Measurements from ENCODE around the gene MRPL32. TPM values are rescaled to one million over a fixed set of nuclear protein-coding genes. Genes with fewer than 3 reads are reported as not detected.
"Not testable (repeated sequence)": the region's sequence is repeated elsewhere in the genome, so short reads cannot be mapped to it uniquely, and the experiment has no call there.

The MRPL32 gene
- 167 and 211 TPM in 2 replicates for total RNA-seq (2014; rRNA removed; shearing (Covaris generic))

DNA sequence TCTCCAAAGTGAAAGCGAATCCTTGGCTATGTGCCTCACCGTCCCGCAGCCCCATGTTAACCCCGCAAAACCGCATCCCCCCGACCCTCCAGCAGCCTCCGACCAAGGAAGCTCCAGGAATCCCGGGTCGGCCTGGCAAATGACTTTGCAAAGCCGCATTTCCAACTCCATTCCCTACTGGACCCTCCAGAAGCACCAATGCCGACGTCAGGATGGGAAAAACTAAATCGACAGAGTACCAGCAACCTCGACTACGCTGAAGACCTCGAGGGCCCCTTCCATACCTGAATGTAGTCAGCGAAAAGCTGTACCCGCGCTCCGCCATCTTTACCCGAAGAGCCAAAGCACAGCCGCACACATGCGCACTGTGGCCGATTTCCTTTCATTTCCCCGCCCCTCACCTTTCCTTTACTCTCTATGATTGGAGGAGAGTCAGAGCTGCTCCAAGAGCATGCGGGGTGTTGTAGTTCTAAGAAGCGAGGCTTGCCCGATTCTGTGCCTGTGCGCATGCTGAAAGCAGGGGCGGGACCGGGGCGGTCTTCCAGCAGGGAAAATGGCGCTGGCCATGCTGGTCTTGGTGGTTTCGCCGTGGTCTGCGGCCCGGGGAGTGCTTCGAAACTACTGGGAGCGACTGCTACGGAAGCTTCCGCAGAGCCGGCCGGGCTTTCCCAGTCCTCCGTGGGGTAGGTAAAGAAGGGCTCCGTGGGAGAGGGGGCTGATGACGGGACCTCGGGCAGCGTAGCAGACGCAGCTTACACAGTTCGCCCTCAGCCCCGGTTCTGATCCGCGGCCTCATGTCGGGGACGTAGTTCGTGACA is at the start of gene MRPL32, which contains the start of gene PSMA2:
Gene MRPL32 (plus strand): TSS at position 543 of the 818 bp plus-strand sequence. CDS start 11 bp downstream, at position 554.
Gene PSMA2 (minus strand): TSS at position 341 of the 818 bp plus-strand sequence. CDS start 16 bp downstream, at position 325.
- DNase-seq (ENCODE audit: low read depth), result peak; percentile 99

DNA sequence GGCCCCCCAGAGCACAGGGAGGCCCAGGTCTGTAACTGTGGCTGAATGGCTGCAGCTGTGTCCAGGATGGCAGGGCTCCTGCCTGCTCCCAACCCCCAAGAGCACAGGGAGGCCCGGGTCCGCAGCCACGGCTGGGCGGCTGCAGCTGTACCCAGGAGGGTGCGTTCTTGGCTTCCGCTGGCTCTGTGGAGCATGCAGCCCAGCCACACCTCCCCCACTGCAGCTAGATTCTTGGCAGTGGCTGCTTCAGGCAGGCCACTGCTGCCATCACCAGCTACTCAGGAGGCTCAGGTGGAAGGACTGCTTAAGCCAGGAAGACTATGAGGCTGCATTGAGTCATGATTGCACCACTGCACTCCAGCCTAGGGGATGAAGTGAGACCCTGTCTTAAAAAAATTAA is 48.2 kb upstream of the MRPL32 start:
- DNase-seq (ENCODE audit: low read depth), result peak; percentile 72

DNA sequence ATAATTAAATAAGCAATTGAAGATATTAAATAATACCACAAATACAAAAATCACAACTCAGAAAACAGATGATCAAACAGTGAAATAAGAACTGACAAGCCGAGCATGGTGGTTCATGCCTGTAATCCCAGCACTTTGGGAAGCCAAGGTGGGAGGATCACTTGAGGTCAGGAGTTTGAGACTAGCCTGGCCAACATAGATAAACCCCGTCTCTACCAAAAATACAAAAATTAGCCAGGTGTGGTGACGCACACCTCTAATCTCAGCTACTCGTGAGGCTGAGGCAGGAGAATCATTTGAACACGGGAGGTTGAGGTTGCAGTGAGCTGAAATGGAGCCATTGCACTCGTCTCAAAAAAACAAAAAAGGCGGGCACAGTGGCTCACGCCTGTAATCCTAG is 47.0 kb upstream of the MRPL32 start:
- not testable (repeated sequence) for DNase-seq (ENCODE audit: low read depth)

GRCh38 chr7:42886129-42886528 is 46.0 kb upstream of the MRPL32 start:
- DNase-seq (ENCODE audit: low read depth), result no peak

GRCh38 chr7:42886893-42887505 is 45.2 kb upstream of the MRPL32 start:
- DNase-seq (ENCODE audit: low read depth), result no peak

- no peak for DNase-seq (ENCODE audit: low read depth)
These were observed 38.6 kb upstream of the MRPL32 start for GRCh38 chr7:42893346-42894240.

GRCh38 chr7:42900842-42901241 is 31.3 kb upstream of the MRPL32 start:
- DNase-seq (ENCODE audit: low read depth), result no peak

GRCh38 chr7:42902331-42902730 is 29.8 kb upstream of the MRPL32 start:
- DNase-seq (ENCODE audit: low read depth), result no peak

DNA sequence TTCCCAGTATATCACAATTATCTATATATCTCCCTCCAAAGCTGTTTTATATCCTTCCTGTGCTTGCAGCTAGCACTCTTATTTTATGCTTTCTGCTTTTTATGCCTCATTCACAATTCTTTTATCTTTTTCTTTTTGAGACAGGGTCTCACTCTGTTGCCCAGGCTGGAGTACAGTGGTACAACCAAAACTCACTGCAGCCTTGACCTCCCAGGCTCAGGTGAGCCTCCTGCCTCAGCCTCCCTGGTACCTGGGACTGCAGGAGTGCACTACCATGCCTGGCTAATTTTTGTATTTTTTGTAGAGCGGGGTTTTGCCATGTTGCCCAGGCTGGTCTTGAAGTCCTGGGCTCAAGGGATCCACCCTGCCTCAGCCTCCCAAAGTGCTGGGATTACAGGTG is 26.0 kb upstream of the MRPL32 start:
- no peak for DNase-seq (ENCODE audit: low read depth)

DNA sequence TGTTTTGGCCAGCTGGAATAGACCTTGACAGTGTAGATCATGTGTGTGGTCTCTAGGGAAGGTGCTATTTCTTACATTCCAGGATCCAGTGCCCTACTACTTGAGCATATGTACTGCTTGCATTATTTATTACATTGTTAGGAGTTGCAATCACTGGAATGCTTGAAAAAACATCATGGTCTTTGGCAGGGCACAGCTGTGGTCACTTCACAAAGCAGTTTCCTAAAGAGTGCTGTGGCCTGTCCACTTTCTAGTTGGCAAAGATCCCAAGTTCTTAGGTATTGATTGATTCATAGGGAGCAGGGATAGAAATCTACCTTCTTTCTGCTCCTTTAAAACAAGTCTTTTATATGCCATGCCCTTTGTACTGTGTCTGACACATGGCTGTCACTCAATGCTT is 24.9 kb upstream of the MRPL32 start:
- DNase-seq (ENCODE audit: low read depth), result no peak

GRCh38 chr7:42910306-42910705 is 21.9 kb upstream of the MRPL32 start:
- DNase-seq (ENCODE audit: low read depth), result no peak

- DNase-seq (ENCODE audit: low read depth), result peak; percentile 99
These were observed 20.4 kb upstream of the MRPL32 start, which contains the start of gene C7orf25 for GRCh38 chr7:42911454-42912447. Gene C7orf25 (minus strand): TSS chr7:42912070. CDS start chr7:42910900, 1,170 bp downstream.

- no peak for DNase-seq (ENCODE audit: low read depth)
These were observed 18.6 kb upstream of the MRPL32 start for GRCh38 chr7:42913591-42913990.

DNA sequence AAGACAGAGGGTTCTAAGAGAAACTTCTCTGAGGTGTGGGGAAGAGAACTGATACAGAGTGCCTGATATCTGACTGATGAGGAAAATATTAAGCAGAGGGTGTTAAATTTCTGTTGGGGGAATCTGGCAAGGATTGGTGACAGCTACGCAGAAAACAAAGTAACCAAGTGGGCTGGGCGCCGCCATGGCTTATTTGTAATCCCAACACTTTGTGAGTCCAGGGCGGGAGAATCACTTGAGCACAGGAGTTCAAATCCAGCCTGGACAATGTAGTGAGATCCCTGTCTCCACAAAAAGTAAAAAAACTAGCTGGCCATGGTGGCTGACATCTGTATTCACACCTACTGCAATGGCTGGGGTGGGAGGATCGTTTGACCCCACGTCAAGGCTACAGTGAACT is 18.2 kb upstream of the MRPL32 start:
- DNase-seq (ENCODE audit: low read depth), result no peak

DNA sequence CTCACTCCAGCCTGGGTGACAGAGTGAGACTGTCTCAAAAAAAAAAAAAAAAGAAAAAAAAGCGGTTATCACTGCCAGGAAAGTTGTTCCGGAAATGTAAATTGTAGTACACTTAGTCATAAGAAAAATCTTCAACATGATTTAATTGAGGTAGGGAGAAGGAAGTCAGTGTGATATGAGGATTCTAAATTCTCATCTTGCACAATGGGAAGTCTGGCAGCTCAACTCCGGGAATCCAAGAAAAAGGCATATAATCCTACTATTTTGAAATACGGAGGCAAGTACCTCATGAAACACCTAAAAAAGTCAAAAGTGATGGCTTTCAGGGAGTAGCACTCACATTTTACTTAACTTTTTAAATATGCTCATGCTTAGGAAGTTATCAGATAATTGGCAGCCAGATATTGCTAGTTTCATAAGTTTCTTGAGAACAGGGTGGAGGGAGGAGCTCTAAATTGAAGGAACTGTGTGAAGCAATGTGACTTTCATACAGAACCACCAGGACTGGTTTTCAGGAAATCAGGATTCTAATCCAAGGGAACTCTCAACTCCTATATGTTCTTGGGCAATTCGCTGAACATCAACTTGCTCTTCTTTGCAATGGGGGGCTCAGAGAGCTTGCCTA is 17.6 kb upstream of the MRPL32 start:
- DNase-seq (ENCODE audit: low read depth), result peak; percentile 27

- DNase-seq (ENCODE audit: low read depth), result no peak
These were observed 16.8 kb upstream of the MRPL32 start for GRCh38 chr7:42915356-42915755.

GRCh38 chr7:42922017-42922753 is 10.0 kb upstream of the MRPL32 start:
- DNase-seq (ENCODE audit: low read depth), result no peak

DNA sequence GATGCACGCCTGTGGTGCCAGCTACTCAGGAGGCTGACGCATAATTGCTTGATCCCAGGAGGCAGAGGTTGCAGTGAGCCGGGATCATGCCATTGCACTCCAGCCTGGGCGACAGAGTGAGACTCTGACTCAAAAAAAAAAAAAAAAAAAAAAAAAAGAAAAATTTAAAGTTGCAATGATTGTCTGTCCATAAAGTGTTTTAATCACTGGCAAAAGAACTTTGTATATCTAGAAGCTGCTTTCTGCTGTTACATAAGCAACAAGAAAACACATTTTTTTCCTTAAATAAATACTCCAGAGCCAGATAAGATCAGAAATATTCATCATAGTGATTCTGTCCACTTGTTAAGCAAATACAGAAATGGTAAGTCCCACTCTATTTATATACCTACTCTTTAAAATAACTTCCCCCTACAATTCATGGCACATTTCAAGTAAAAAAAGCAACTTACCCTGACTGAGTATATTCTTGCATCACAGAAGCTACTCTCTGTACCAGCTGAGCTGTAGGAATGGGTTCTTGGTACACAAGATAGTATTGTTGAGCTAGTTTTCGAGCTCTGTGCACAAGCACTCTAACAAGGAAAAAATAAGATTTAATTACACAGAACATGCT is 7.8 kb upstream of the MRPL32 start:
- no peak for DNase-seq (ENCODE audit: low read depth)

DNA sequence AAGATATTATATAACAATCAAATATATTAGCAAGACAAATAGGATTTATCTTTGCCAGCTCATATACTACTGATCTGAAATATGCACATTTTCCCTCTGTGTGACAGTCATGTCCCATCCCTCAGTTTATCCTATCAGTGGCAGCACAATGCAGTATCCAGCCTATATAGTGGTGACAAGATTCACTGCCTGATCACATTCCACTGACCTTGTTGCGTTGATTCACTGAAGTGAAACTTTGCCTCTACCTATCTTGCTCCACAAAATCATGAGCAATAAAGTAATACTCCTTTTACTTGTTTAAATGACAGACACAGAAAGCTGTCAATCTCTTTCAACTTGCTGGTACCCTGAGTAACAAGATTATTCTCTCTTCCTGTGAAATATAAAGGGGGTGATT is 6.5 kb upstream of the MRPL32 start:
- DNase-seq (ENCODE audit: low read depth), result no peak

All from Daoy (cell line).